Stimulated activated CD8-positive, alpha-beta memory T cell treated with anti-CD3 and anti-CD28 coated beads, Interleukin-12 subunit alpha, Interleukin-12 subunit beta, amount 100 ng/mL, for 4 hours (primary cell): ENCODE measurements around the gene OR2V2.
A peak's percentile ranks its signal among the peaks of the same experiment; 100 is the strongest.
"Not testable (repeated sequence)": the region's sequence is repeated elsewhere in the genome, so short reads cannot be mapped to it uniquely, and the experiment has no call there.

Experiments
- DNase-seq: peaks from one replicate; pipeline ENCODE4 v3.0.0-alpha.2; 2020; ENCODE audit warnings: low read depth

OR2V2 gene

GRCh38 chr5:181169459-181170236, 22.3 kb downstream of the OR2V2 start:
- DNase-seq = not testable (repeated sequence)

DNA sequence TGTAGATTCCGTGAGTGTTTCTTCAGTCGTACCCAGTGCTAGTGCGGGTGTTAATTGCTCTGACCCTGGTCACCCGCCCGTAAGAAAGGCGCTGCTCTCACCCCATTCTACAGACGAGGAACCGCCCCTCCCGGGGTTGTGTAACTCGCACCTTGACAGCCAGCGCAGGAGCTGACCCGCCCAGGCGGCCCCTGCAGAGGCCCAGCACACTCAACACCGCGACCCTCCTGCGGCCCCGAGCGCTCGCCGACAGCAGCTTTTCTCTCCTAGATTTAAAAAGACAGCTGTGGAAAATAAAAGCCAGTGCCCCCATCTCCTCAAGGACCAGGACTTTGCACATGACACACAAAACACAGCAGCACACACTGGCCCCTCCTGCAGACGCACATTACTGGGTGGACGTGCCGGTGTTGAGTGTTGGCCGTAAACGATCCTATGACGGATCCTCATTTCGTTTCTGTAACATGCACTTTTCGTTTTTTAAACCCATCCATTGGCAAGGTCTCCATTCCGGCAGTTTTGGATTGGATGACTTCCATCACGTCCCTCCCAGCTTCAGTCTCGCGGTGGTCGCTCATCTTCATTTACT, 22.9 kb downstream of the OR2V2 start:
- no peak for DNase-seq

GRCh38 chr5:181170996-181171395, 23.6 kb downstream of the OR2V2 start:
- DNase-seq = no peak

GRCh38 chr5:181171782-181172181, 24.4 kb downstream of the OR2V2 start:
- no peak for DNase-seq

DNA sequence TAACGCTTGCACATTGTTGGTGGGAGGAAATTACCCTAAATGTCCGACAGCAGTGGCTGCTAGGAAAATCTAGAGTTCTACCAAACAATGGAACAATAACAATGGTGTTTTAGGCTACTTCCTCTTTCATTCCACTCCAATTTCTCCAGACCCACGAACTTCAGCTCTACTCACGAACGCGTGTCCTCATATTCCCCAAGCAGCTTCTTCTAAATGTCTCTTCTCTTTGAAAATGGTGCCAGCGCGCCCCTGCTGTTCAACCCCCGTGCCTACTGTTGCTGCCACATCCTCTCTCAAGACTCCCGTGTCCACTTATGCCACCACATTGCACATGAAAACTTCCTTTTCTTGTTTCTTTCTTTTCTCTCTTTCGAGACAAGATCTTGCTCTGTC, 25.6 kb downstream of the OR2V2 start:
- peak; percentile 51 for DNase-seq

DNA sequence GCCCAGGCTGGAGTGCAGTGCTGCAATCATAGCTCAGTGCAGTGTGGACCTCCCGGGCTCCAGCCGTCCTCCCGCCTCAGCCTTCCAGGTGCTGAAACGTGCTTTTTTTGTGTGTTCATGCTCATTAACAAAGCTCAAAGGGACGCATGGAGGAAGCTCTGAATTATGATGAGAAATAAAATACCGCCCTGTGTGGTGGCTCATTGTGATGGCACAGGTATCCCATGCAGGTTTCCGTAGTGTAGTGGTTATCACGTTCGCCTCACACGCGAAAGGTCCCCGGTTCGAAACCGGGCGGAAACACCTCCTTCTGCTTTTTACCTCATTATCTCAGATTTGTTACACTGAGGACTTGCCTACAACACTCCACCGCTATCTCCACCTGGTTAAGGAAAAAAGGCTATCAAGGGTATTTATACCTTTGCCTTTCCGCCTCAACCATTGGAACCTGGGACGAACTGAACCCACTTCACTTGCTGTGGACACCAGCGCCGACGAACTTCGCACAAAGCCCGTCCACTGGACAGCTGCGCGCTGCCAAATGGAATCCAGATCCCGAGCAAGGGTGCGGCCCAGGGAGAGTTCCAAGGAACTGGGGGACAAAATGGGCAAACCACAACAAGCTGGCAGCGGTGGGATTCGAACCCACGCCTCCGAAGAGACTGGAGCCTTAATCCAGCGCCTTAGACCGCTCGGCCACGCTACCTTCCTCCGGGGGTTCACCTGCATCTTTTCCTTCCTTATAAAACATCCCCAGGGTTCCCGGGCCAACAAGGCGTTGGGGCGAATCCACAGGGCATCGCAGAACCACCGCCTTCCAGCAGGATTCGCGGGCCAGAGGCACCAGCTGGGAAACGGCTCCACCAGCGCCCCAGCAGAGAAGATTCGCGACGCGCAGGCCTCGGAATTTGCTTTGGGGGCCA, 26.3 kb downstream of the OR2V2 start:
- no peak for DNase-seq

- DNase-seq = no peak
Observed at GRCh38 chr5:181176254-181176952, 29.0 kb downstream of the OR2V2 start.

DNA sequence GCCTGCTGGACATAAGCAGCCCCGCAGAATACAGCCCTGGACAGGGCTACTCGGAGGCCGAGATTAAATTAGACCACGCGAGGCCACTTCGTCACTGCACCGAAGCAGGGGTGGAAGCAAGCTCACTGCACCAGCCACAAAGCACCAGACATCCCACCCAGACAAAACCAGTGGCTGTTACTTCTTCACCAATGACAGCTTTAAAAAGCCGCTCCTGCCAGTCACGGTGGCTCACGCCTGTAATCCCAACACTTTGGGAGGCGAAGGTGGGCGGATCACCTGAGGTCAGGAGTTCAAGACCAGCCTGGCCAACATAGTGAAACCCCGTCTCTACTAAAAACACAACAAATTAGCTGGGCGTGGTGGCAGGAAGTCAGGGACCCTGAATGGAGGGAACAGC, 30.2 kb downstream of the OR2V2 start:
- DNase-seq = not testable (repeated sequence)

- no peak for DNase-seq
Observed at GRCh38 chr5:181181650-181182565, 34.5 kb downstream of the OR2V2 start.

DNA sequence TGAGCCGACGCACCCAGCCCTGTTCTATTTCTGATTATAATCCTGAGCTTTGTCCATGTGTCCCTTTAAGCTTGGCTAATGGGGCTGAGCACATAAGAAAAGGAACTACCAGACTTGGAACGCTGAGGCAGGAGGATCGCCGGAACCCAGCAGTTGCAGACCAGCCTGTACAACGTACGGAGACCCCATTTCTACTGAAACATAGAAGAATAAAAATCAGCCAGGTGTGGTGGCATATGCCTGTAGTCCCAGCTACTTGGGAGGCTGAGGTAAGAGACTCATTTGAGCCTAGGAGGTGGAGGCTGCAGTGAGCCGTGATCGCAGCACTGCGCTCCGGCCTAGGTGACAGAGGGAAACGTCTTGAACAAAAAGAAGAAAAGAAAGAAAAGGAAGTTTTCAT, 35.3 kb downstream of the OR2V2 start:
- no peak for DNase-seq

DNA sequence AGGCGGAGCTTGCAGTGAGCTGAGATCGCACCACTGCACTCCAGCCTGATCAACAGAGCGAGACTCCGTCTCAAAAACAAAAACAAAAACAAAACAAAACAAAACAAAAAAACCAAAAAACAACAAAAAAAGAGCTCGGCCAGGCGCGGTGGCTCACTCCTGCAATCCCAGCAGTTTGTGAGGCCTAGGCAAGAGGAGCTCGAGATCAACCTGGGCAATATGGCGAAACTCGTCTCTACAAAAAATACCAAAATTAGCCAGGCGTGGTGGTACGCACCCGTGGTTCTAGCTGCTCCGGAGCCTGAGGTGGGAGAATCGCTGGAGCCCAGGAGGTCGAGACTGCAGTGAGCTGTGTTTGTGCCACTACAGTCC, 37.4 kb downstream of the OR2V2 start:
- no peak for DNase-seq

DNA sequence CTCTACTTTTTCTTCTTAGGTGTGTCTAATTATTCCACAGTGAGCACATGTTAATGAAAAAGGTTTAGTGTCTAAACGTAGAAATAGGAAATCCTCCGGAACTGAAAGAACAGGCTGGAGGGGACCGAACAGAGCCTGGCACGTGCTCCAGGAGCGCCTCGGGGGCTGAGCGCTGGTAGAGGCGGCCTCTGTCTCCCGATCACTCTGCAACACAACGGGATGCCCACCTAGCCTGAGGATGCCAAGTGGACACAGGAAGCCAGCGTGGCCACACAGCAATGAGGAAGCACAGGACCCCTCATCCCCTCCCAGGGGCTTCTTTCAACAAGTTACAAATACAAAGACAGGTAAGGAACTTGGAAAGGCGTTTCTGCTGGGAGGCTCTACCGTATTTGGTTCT, 38.2 kb downstream of the OR2V2 start:
- no peak for DNase-seq

- DNase-seq = no peak
Observed at GRCh38 chr5:181186022-181186421, 38.6 kb downstream of the OR2V2 start.

DNA sequence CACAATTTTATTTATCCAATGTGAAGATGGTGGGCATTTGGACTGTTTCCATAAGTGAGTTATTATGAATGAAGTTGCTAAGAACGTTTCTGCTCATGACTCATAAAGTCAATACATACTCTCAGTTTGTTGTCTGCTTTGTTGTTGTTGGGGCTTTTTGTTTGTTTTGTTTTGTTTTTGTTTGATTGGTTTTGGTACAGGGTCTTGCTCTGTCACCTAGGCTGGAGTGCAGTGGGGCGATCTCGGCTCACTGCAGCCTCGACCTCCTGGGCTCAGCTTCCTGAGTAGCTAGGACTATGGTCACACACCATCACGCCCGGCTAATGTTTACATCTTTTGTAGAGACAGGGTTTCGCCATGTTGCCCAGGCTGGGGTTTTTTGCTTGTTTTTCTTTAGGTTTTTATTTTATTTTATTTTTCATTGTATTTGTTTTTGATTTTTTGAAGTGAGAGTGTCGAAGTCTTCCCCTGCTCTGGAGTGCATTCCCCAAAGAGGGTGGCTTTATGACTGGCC, 39.7 kb downstream of the OR2V2 start:
- DNase-seq = no peak

DNA sequence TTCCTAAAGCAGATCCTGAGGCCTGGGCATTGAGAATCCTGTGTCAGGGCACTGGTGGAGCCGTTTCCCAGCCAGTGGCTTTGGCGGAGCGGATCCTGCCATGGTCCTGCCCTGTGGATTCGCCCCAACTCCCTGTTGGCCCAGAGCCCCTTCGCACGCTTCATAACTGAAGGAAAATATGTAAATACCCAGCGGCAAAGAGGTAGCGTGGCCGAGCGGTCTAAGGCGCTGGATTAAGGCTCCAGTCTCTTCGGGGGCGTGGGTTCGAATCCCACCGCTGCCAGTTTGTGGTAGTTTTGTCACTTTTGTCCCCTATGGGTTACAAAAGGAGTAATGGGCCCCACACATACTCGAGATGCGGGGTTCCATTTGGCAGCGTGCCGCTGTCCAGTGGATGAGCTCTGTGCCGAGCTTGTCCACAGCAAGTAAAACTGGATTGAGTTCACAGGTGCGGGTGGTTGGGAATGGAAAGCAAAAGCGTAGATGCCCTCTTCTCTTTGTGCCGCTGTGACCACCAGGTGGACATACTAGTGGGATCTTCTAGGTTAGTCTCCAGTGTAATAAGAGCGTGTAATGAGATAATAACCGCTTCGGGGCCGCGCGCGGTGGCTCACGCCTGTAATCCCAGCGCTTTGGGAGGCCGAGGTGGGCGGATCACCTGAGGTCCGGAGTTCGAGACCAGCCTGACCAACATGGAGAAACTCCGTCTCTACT, 40.3 kb downstream of the OR2V2 start:
- no peak for DNase-seq

DNA sequence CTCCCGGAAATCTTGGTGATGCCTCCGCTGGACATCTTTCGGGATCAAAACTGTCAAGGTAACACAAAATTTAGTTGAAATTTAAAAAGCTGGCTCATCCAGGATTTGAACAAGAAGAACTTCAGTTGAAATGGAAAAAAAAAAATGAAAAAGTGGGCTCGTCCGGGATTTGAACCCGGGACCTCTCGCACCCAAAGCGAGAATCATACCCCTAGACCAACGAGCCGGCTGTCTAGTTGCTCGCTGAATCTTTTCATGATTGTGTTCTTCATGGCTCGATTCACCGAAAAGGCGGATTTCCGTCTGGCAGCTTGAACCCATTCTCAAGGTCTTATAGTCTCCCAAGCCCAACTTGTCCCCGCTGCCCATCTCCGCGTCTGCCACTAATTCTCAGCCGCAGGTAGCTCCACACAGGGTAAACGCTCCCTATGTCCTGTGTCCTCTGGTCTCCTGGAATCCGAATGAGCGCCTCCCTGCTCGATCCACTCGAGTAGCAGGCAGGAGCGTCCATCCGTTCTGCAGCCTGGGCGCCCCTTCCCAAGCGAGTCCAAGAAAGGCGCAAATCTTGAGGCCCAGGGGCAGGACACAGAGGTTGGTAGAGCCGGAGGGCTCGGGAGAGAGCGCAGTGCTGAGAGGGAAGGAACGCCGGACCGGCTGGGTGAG, 41.4 kb downstream of the OR2V2 start:
- peak; percentile 55 for DNase-seq

- DNase-seq = no peak
Observed at GRCh38 chr5:181189363-181189961, 42.1 kb downstream of the OR2V2 start.

DNA sequence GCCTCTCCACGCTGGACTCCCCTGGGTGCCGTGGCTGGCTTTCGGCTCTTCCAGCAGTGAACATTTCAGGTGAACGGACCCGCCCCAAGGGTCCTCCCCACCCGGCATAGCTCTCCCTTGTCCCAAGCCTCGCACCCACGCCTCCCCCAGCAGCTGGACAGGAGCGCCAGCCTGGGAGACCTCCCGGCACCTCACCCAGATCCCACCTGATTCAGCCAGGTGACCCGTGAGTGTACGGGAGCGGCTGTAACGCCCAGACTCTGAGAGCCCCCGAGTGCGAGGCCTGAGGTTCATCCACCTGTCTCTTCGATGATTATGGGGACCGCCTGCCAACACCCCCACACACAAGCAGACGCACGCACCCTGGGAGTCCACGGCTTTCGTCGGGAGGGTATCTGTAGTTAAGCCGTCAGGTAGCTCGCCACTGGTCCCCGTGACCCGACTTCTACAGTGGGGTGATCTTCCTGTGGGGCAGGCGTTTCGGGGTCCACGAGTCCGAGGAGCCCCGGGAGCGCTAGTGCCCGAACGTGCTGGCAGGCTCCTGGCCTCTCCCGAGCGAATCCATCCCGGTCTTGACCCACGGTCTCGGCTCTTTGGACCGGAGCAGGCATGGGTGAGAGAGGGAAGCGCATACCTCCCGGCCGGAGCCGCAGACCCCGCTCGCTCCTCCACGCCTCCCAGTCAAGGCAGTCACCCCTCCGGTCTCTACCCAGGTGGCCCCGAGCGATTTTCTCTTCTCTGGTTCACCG, 42.8 kb downstream of the OR2V2 start:
- peak; percentile 40 for DNase-seq
